Heart right ventricle (tissue), 16 donors: ENCODE measurements around the gene BATF. TPM values are rescaled to one million over a fixed set of nuclear protein-coding genes. Genes with fewer than 3 reads are reported as not detected.

ENCODE experiments used
- ATAC-seq, 8 donors: fragments of 200-7000 bp; cut with Tn5 transposase; one replicate each; pipeline ENCODE4 v1.9.1; 2020; ENCODE audit warnings: mild to moderate bottlenecking in 8 of 8, moderate library complexity in 8 of 8, moderate number of reproducible peaks in 1 of 8
- DNase-seq, 2 donors: peaks; one replicate each; pipeline ENCODE4 v3.0.0-alpha.2; 2020
- H3K27ac ChIP-seq, 10 donors: fragments of 200-600 bp; sonication (generic) in 2 of 10; one replicate each; pipeline versions ENCODE4 v1.5.0 to v1.8.0; 2020 to 2022; ENCODE audit warnings: mild to moderate bottlenecking in 3 of 10
- H3K27me3 ChIP-seq, 7 donors: fragments of 200-600 bp; one replicate each; pipeline ENCODE4 v1.8.0; 2021 to 2022; ENCODE audit warnings: mild to moderate bottlenecking in 2 of 7
- H3K36me3 ChIP-seq, 9 donors: fragments of 200-600 bp; sonication (generic) in 1 of 9; one replicate each; pipeline versions ENCODE4 v1.5.0 to v1.8.0; 2020 to 2022; ENCODE audit warnings: mild to moderate bottlenecking in 2 of 9
- H3K4me1 ChIP-seq, 9 donors: fragments of 200-600 bp; sonication (generic) in 1 of 9; one replicate each; pipeline versions ENCODE4 v1.5.0 to v1.8.0; 2020 to 2022; ENCODE audit warnings: mild to moderate bottlenecking in 4 of 9
- H3K4me3 ChIP-seq, 10 donors: fragments of 200-600 bp; sonication (generic) in 2 of 10; one replicate each; pipeline versions ENCODE4 v1.5.0 to v1.8.0; 2020 to 2022; ENCODE audit warnings: mild to moderate bottlenecking in 7 of 10, moderate library complexity in 2 of 10
- H3K9me3 ChIP-seq, 11 donors: fragments of 200-600 bp in 10 of 11; sonication (generic) in 2 of 11; one replicate each; pipeline versions ENCODE4 v1.5.0 to v1.8.0; 2013 to 2022; ENCODE audit warnings: mild to moderate bottlenecking in 2 of 11, control low read depth in 1 of 11, moderate library complexity in 1 of 11
- CTCF ChIP-seq, 9 donors: fragments of 200-600 bp; sonication (generic) in 2 of 9; IDR thresholded peaks; one replicate each; pipeline versions ENCODE4 v1.5.0 to v1.8.0; 2021 to 2022; ENCODE audit warnings: antibody characterized with exemption in 9 of 9, mild to moderate bottlenecking in 5 of 9, moderate library complexity in 1 of 9
- WGBS, 2 donors: extraction: QIAGEN DNeasy Blood & Tissue Kit; methylation state at CpG; one replicate each; pipeline ENCODE4 v1.1.7; 2013; ENCODE audit warnings: inconsistent platforms in 1 of 2; 5-methylcytosine and 5-hydroxymethylcytosine counted together
- intact Hi-C, 10 donors: fragments of 100-400 bp; cut with DNase I; formaldehyde crosslinking; loops; one replicate each; pipeline versions ENCODE4 v1.11.1 to v1.14.2; 2022
- polyA plus RNA-seq, 2 donors: library from polyadenylated mRNA; stranded (reverse); fragments of 200-250 nt; gene quantifications; one replicate each; pipeline ENCODE4 v1.2.3, GENCODE V29; 2013
- total RNA-seq, 10 donors: library from RNA; stranded (reverse); fragmentation: NEBNext Ultra II Directional in 3 of 10; extraction: Animal tissue kit (Norgen Biotek cat#: 25700) in 3 of 10; gene quantifications; one replicate each; pipeline versions ENCODE4 v1.2.1 to v1.2.4, GENCODE V29; 2021 to 2023
- donor health status: Arrhythmogenic right ventricular cardiomyopathy.
- donor health status: ischemic (EF 13 %, LVEDD 7.1; RV severe dilation, severe dysfunction).
- donor health status: healthy with polysubstance abuse.
- donor health status: DM: no; HTN: yes; CAD: no.
- donor health status: DM: no; HTN: no; CAD: no.
- donor health status: ischemic (EF 25% LVEDD 6.9; RV normal size, moderate dysfunction).
- donor health status: ischemic (EF 25% LVEDD 5.7; RV mildly dilated, moderate dysfunction).
- donor health status: healthy.
- donor health status: DM: yes; HTN: yes; CAD: no.
- donor health status: Ischemic cardiomyopathy.
- donor health status: ischemic (EF 35%, LVEDD 5.7; RV mildly dilated, moderate dysfunction).
- donor health status: nonischemic (EF 11% LVEDD 7.7; RV severe dilation, severe dysfunction).
- donor health status: DM: yes; HTN: yes; CAD: no.
- donor health status: PGD.
- donor health status: ischemic (EF 29% LVEDD 5.4; RV normal size, mild dysfunction).
- donor health status: nonischemic (EF 23%, LVEDD 6.1; RV moderate dilation, normal function).

Gene BATF
- total and polyA plus RNA-seq, 12 donors: 0.34 to 3.3 (median 1.7) TPM; not detected in 5

GRCh38 chr14:75501080-75501479, 21.2 kb upstream of the BATF start:
- Histone ChIP-seq H3K4me3 (no peak overlapping the region), H3K36me3 (no peaks in the 10 kb centered on the region), H3K4me1 (peaks cover 0 to 16% (median 0%) of the 10 kb centered on the region in 9 donors), H3K27ac (no peak overlapping the region), H3K9me3 (peaks cover 0 to 7% (median 0%) of the 10 kb centered on the region in 11 donors), H3K27me3 (no peaks in the 10 kb centered on the region)
- ATAC-seq: no peak
- 90 to 96% methylated on average over 3 of the region's 3 CpGs for WGBS, 2 donors
- no peak for DNase-seq
- intact Hi-C loops: no loop called here
- no peak for TF ChIP-seq CTCF (IDR thresholded peaks at IDR 0.05)

GRCh38 chr14:75504411-75504810, 17.9 kb upstream of the BATF start:
- Histone ChIP-seq H3K9me3 (peaks cover 0 to 21% (median 7%) of the 10 kb centered on the region in 11 donors), H3K4me3 (no peak overlapping the region), H3K27me3 (no peaks in the 10 kb centered on the region), H3K36me3 (no peaks in the 10 kb centered on the region), H3K4me1 (no peaks in the 10 kb centered on the region), H3K27ac (no peak overlapping the region)
- intact Hi-C loops: no loop called here
- ATAC-seq: no peak
- WGBS, 2 donors: 98% methylated on average over 1 of the region's 1 CpG
- DNase-seq: no peak
- no peak for TF ChIP-seq CTCF (IDR thresholded peaks at IDR 0.05)

- Histone ChIP-seq H3K27me3 (no peaks in the 10 kb centered on the region), H3K4me1 (no peaks in the 10 kb centered on the region), H3K9me3 (peaks cover 0 to 43% (median 15%) of the 10 kb centered on the region in 11 donors), H3K4me3 (no peak overlapping the region), H3K36me3 (no peaks in the 10 kb centered on the region), H3K27ac (no peak overlapping the region)
- WGBS, 2 donors: 91 to 93% methylated on average over 1 of the region's 1 CpG
- intact Hi-C loops: no loop called here
- no peak for DNase-seq
- ATAC-seq: no peak
- no peak for TF ChIP-seq CTCF (IDR thresholded peaks at IDR 0.05)
Observed at GRCh38 chr14:75506930-75507329, 15.3 kb upstream of the BATF start.

- Histone ChIP-seq H3K27ac (no peak overlapping the region), H3K27me3 (peaks cover 0 to 2% (median 0%) of the 10 kb centered on the region in 7 donors), H3K4me1 (peaks cover 0 to 11% (median 0%) of the 10 kb centered on the region in 9 donors), H3K9me3 (peaks cover 0 to 40% (median 15%) of the 10 kb centered on the region in 11 donors), H3K4me3 (no peak overlapping the region), H3K36me3 (no peaks in the 10 kb centered on the region)
- no peak for DNase-seq
- ATAC-seq: no peak
- TF ChIP-seq CTCF (IDR thresholded peaks at IDR 0.05): no peak
- WGBS, 2 donors: 95 to 100% methylated on average over 1 of the region's 1 CpG
- intact Hi-C loops: no loop called here
Observed at GRCh38 chr14:75510547-75510946, 11.7 kb upstream of the BATF start.
